Measurements from ENCODE around the gene EYS.

The EYS gene

DNA sequence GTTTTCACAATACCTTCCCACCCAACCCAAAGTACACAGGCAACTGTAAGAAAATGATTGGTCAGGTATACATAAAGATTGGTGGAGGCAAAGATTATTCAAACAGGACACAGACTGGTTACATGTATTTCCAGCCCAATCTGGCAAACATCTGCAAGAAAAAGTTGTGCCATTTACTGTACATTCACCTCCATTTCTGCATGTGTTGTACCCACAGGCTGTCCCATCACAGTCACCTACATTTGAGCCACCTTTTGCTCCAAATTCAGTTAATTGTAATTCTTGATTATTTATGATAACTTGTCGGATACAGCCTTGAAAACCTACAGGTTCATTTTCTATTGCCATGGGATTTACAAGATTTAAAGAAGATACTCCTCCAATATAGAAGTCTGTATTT is 1985.8 kb downstream of the EYS start:
- no peaks in the 10 kb centered on the region for H3K9me3 Mint-ChIP-seq
- no peak overlapping the region for H3K4me3 Mint-ChIP-seq
- no peak for DNase-seq
- H3K27ac Mint-ChIP-seq = no peak overlapping the region
- ATAC-seq (replicated peaks) = no peak
- no peaks in the 10 kb centered on the region for H3K4me1 Mint-ChIP-seq
- H3K36me3 Mint-ChIP-seq = peaks cover 5% of the 10 kb centered on the region in 2 donors
- no peaks in the 10 kb centered on the region for H3K27me3 Mint-ChIP-seq

DNA sequence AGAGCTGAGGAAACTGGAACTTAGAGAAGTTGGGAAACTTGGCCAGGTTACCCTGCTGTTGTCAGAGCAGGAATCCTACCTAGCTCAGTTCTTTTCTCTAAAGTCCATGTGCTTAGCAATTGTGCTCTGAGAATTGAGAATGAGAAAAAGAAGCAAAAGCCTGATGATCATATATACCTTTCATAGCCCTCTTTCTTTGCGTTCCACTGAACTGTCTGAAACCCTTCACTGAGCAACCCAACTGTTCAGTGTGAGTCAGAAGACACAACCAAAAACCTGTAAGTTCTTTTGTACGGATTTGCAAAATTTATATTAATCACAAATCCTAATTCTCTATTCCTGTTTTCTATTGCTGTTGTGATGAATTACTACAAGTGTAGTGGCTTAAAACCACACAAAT is 1990.9 kb downstream of the EYS start:
- Mint-ChIP-seq H3K27ac (no peak overlapping the region), H3K27me3 (no peaks in the 10 kb centered on the region), H3K9me3 (no peaks in the 10 kb centered on the region), H3K4me1 (peaks cover 2 to 5% of the 10 kb centered on the region in 2 donors), H3K36me3 (peaks cover 29 to 30% of the 10 kb centered on the region in 2 donors), H3K4me3 (no peak overlapping the region)
- no peak for DNase-seq
- no peak for ATAC-seq (replicated peaks)

DNA sequence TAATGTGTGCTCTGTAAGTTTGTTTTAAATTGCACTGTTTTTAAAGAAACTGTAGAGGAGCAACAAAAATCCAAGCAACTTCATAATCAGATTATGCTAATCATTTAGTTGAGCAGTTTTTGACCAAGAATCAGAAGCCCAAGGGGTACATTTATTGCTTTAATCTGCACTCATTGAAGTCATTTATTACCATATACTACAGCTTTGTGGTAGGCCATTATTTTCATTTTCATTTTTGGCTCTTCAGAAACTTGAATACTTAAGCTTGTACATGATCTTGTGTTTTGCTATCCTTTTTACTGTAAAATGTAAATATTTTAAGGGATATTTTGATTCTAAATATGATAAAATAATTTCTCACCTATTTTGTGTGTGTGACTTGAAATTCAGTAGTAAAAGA is 1992.9 kb downstream of the EYS start:
- Mint-ChIP-seq H3K4me1 (peaks cover 2 to 5% of the 10 kb centered on the region in 2 donors), H3K27me3 (no peaks in the 10 kb centered on the region), H3K9me3 (no peaks in the 10 kb centered on the region), H3K36me3 (peaks cover 39 to 40% of the 10 kb centered on the region in 2 donors), H3K27ac (no peak overlapping the region), H3K4me3 (no peak overlapping the region)
- ATAC-seq (replicated peaks) (no peak), DNase-seq (no peak)

- no peak for DNase-seq
- no peak for ATAC-seq (replicated peaks)
- Mint-ChIP-seq H3K4me3 (no peak overlapping the region), H3K36me3 (peaks cover 39 to 40% of the 10 kb centered on the region in 2 donors), H3K4me1 (peaks cover 2 to 5% of the 10 kb centered on the region in 2 donors), H3K27ac (no peak overlapping the region), H3K27me3 (no peaks in the 10 kb centered on the region), H3K9me3 (no peaks in the 10 kb centered on the region)
These were observed 1993.7 kb downstream of the EYS start for GRCh38 chr6:63713332-63713731.

DNA sequence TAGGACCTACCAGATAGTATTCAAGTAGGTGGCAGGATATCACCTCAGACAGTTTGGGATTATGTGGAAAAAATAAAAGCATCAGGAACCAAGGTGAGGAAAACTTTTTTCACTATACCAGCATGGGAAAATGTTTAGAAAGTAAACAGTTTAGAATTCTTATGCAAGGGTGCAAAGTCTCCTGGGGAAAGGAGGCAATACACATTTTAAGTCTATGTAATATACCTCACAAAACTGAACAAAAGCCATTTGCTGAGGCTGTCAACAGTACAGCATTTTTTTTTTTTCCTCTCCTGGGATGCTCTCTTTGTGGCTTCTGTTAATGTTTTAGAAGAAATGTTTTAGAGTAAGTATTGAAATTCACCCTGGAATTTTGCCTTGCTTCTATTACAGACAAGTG is 1997.9 kb downstream of the EYS start:
- ATAC-seq (replicated peaks) = no peak
- peaks cover 2 to 5% of the 10 kb centered on the region in 2 donors for H3K4me1 Mint-ChIP-seq
- peaks cover 41 to 55% of the 10 kb centered on the region in 2 donors for H3K36me3 Mint-ChIP-seq
- H3K27ac Mint-ChIP-seq = no peak overlapping the region
- no peak overlapping the region for H3K4me3 Mint-ChIP-seq
- no peak for DNase-seq
- no peaks in the 10 kb centered on the region for H3K27me3 Mint-ChIP-seq
- H3K9me3 Mint-ChIP-seq = no peaks in the 10 kb centered on the region

DNA sequence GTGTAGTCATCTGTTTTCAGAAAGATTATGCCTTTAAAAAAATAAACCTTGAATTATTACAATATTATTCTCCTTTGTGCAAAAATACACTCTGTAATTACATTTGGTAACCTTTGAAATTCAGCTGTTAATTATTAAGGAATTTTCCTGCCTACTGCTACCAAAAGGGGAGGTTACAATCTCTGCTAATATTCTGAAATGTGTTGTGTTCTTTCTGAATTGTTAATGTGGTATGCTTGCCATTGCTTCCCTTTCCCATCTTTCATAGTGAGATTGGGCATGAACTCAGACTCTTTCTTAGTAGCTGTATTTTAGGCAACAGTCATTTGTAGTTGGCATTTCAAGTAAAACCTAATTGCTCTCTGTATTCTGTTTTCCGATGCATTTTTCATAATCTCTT is 1998.4 kb downstream of the EYS start:
- no peak overlapping the region for H3K27ac Mint-ChIP-seq
- H3K27me3 Mint-ChIP-seq = no peaks in the 10 kb centered on the region
- DNase-seq (no peak), ATAC-seq (replicated peaks) (no peak)
- H3K9me3 Mint-ChIP-seq = no peaks in the 10 kb centered on the region
- H3K4me1 Mint-ChIP-seq = peaks cover 2 to 5% of the 10 kb centered on the region in 2 donors
- H3K4me3 Mint-ChIP-seq = no peak overlapping the region
- H3K36me3 Mint-ChIP-seq = peaks cover 41 to 55% of the 10 kb centered on the region in 2 donors

DNA sequence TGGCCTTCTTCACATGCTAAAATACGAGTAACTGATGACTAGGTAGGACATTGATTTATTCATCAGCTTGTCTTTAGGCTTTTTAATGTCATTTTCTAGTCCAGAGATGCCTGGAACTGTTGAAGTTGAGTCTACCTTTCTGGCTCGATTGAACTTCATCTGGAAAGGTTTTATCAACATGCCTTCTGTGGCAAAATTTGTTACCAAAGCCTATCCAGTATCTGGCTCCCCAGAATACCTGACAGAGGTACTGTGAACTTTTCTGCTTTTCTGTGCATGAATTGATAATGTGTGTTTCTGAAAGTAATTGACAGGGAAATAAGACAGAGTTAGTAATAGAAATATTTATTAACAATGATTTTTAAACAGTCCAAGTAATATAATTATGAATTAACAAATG is 2000.4 kb downstream of the EYS start:
- DNase-seq (no peak), ATAC-seq (replicated peaks) (no peak)
- Mint-ChIP-seq H3K27ac (no peak overlapping the region), H3K4me3 (no peak overlapping the region), H3K9me3 (no peaks in the 10 kb centered on the region), H3K36me3 (peaks cover 32 to 47% of the 10 kb centered on the region in 2 donors), H3K4me1 (no peaks in the 10 kb centered on the region), H3K27me3 (no peaks in the 10 kb centered on the region)

GRCh38 chr6:63705707-63706106 is 2001.3 kb downstream of the EYS start:
- DNase-seq (no peak), ATAC-seq (replicated peaks) (no peak)
- no peak overlapping the region for H3K4me3 Mint-ChIP-seq
- peaks cover 29 to 45% of the 10 kb centered on the region in 2 donors for H3K36me3 Mint-ChIP-seq
- H3K9me3 Mint-ChIP-seq = no peaks in the 10 kb centered on the region
- H3K27ac Mint-ChIP-seq = no peak overlapping the region
- no peaks in the 10 kb centered on the region for H3K4me1 Mint-ChIP-seq
- H3K27me3 Mint-ChIP-seq = no peaks in the 10 kb centered on the region

DNA sequence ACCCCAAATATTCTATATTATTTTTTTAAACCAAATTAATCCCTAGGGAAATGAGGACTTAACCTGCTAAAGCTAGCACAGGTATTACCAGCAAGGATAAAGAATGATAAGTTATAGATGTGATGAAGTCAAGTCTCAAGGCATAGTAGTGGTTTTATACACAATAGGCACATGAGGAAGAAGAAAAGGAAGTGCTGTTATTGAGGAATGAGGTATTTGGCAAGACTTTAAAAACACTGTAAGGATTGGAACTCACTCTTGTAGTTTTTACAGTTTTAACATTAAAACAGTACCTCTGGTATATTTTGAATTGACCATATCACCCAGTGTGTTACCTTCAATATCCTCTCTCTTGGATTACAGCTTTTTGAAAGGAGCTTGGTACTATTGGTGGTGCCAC is 2016.8 kb downstream of the EYS start:
- H3K27ac Mint-ChIP-seq = no peak overlapping the region
- H3K4me3 Mint-ChIP-seq = no peak overlapping the region
- peaks cover 12 to 33% of the 10 kb centered on the region in 2 donors for H3K36me3 Mint-ChIP-seq

DNA sequence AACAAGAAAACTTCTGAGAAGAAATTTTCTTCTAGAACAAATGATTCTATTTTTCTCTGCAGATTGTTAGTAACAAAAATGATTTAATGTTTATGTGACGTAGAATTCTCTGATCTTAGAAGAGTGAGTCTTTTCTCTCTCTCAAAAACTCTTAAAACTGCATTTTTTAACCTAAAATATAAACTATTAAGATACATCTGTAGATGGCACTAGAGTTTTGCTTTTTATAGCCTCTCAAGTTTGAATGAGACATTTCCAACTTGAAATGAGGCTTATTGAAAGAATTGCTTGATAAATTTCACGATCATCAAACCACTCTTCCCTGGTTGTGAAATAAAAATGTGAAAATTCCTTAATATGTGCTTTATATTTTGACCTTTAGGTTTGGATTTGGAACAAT is 2017.6 kb downstream of the EYS start:
- H3K27me3 Mint-ChIP-seq = no peaks in the 10 kb centered on the region
- no peak overlapping the region for H3K4me3 Mint-ChIP-seq
- H3K36me3 Mint-ChIP-seq = peaks cover 12 to 32% of the 10 kb centered on the region in 2 donors
- no peaks in the 10 kb centered on the region for H3K9me3 Mint-ChIP-seq
- ATAC-seq (replicated peaks) (no peak), DNase-seq (no peak)
- no peak overlapping the region for H3K27ac Mint-ChIP-seq
- H3K4me1 Mint-ChIP-seq = peaks cover 11 to 23% of the 10 kb centered on the region in 2 donors

More for the DNA sequence above, 2016.8 kb downstream of the EYS start:
- H3K27me3 Mint-ChIP-seq = no peaks in the 10 kb centered on the region
- H3K4me1 Mint-ChIP-seq = peaks cover 9 to 16% of the 10 kb centered on the region in 2 donors
- DNase-seq (no peak), ATAC-seq (replicated peaks) (no peak)
- no peaks in the 10 kb centered on the region for H3K9me3 Mint-ChIP-seq

- peak overlapping the region; percentile 84 for H3K27ac Mint-ChIP-seq
- ATAC-seq (replicated peaks) (peak; percentile 93 to 94), DNase-seq (no peak)
- H3K9me3 Mint-ChIP-seq = no peaks in the 10 kb centered on the region
- H3K27me3 Mint-ChIP-seq = no peaks in the 10 kb centered on the region
- H3K4me3 Mint-ChIP-seq = peak overlapping the region; percentile 45 to 70
- peaks cover 21 to 35% of the 10 kb centered on the region in 2 donors for H3K36me3 Mint-ChIP-seq
- peaks cover 24 to 49% of the 10 kb centered on the region in 2 donors for H3K4me1 Mint-ChIP-seq
These were observed 2021.3 kb downstream of the EYS start for GRCh38 chr6:63685446-63686379.

GRCh38 chr6:63683071-63683603 is 2023.9 kb downstream of the EYS start:
- Mint-ChIP-seq H3K4me1 (peaks cover 30 to 67% of the 10 kb centered on the region in 2 donors), H3K27ac (peak overlapping the region; percentile 32), H3K27me3 (no peaks in the 10 kb centered on the region), H3K4me3 (peak overlapping the region; percentile 8 to 12), H3K9me3 (no peaks in the 10 kb centered on the region), H3K36me3 (peaks cover 23 to 37% of the 10 kb centered on the region in 2 donors)
- DNase-seq (no peak), ATAC-seq (replicated peaks) (peak in 1 of 2 donors; percentile 24)

DNA sequence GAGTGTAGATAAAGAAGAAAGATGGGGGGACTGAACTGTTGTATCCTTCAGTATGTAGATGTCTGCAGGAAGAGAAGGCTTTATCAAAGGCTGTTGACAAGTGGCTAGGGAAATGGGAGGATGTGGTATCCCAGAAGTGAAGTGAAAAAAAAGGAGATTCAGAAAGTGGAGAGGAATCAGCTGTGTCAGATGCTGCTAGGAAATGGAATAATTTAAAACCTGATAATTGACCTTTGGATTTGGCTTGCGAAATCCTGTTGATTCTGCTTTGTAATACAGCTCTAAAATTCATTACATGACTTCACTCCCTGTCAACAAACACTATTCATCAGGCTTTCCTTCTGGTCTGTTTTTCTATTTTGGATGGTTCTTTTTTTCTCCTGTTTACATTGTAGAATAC is 2029.7 kb downstream of the EYS start:
- Mint-ChIP-seq H3K36me3 (peaks cover 15 to 17% of the 10 kb centered on the region in 2 donors), H3K4me1 (peaks cover 18 to 46% of the 10 kb centered on the region in 2 donors)
- DNase-seq = no peak

GRCh38 chr6:63676412-63677114 is 2030.5 kb downstream of the EYS start:
- Mint-ChIP-seq H3K4me1 (peaks cover 18 to 39% of the 10 kb centered on the region in 2 donors), H3K27ac (no peak overlapping the region)
- no peak for DNase-seq

More for the DNA sequence above, 2029.7 kb downstream of the EYS start:
- Mint-ChIP-seq H3K9me3 (no peaks in the 10 kb centered on the region), H3K4me3 (no peak overlapping the region), H3K27ac (no peak overlapping the region), H3K27me3 (no peaks in the 10 kb centered on the region)
- ATAC-seq (replicated peaks) = no peak

More at GRCh38 chr6:63676412-63677114, 2030.5 kb downstream of the EYS start:
- no peak for ATAC-seq (replicated peaks)
- no peak overlapping the region for H3K4me3 Mint-ChIP-seq
- peaks cover 17% of the 10 kb centered on the region in 2 donors for H3K36me3 Mint-ChIP-seq
- no peaks in the 10 kb centered on the region for H3K9me3 Mint-ChIP-seq
- H3K27me3 Mint-ChIP-seq = no peaks in the 10 kb centered on the region
